HFF-Myc (cell line): Measurements from ENCODE around the gene ACOX3.

ENCODE experiments used
- DNase-seq: peaks from one replicate; pipeline ENCODE4 v3.0.0-alpha.2; 2011; ENCODE audit warnings: low read depth; ENCODE audit errors: extremely low read depth
- H3K4me3 ChIP-seq: replicated peaks from 2 replicates; pipeline ENCODE4 v1.5.1; 2011; ENCODE audit warnings: low read depth, mild to moderate bottlenecking, control low read depth, low read length
- TF ChIP-seq, protein P1 (sequence below): IDR thresholded peaks from 2 replicates; pipeline ENCODE4 v1.5.1; 2012; ENCODE audit warnings: mild to moderate bottlenecking, low read depth, low read length, control low read depth; ENCODE audit errors: missing control alignments

Gene ACOX3

DNA sequence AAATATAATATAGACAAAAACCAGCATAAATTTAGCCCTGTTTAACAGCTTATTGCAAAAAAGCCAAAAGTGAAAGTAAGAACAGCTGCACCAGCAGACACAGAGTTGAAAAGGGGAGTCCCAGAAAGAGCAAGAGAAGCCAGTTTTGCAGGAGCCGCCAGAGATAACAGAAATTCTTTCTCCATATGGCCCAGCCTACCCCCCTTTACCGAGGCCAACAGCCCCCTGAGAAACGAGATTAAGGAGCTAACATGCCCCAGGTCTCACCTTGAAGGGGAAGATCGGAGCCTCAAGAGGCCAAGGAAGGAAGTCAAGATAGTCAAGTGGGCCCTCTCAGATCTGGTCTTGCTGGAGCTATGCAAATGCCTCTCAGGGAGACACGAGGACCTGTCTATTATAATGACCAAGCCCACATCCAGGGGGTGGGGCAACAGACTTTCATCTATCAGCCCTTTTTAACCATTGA, 4.8 kb downstream of the ACOX3 start:
- TF ChIP-seq, protein P1, sequence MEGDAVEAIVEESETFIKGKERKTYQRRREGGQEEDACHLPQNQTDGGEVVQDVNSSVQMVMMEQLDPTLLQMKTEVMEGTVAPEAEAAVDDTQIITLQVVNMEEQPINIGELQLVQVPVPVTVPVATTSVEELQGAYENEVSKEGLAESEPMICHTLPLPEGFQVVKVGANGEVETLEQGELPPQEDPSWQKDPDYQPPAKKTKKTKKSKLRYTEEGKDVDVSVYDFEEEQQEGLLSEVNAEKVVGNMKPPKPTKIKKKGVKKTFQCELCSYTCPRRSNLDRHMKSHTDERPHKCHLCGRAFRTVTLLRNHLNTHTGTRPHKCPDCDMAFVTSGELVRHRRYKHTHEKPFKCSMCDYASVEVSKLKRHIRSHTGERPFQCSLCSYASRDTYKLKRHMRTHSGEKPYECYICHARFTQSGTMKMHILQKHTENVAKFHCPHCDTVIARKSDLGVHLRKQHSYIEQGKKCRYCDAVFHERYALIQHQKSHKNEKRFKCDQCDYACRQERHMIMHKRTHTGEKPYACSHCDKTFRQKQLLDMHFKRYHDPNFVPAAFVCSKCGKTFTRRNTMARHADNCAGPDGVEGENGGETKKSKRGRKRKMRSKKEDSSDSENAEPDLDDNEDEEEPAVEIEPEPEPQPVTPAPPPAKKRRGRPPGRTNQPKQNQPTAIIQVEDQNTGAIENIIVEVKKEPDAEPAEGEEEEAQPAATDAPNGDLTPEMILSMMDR = no peak
- no peak overlapping the region for H3K4me3 ChIP-seq
- no peak for DNase-seq

DNA sequence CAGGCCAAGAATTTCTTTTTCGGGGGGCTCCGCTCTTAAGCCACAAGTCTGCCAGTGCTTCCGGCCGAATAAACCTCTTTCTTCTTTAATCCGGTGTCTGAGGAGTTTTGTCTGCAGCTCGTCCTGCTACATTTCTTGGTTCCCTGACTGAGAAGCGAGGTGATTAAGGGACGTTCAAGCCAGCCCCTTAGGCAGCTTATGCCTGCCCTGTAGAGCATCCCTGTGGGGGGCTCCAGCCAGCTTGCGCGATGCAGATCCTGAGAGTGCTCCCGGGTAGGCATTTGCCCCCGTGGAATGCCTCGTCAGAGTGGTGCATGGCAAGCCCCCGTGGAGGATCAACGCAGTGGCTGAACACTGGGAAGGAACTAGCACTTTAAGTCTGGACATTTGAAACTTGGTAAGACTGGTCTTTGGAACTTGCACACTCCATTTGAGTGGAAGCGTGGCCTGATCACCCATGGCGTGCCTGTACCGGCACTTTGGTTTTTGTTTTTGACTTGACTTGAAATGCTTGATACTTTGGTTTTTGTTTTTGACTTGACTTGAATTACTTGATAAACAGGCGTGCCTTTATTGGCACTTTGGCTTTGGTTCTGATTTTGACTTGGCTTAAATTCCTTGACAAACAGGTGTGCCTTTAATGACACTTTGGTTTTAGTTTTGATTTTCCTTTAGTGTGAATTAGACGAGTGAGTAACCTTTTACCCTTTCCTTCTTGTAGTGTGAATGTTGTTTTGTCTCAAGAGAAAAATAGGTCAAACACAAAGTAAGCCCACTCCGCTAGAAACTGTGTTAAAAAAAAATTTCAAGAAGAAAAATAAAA, 6.1 kb downstream of the ACOX3 start:
- no peak for DNase-seq
- TF ChIP-seq, protein P1 = no peak
- H3K4me3 ChIP-seq = no peak overlapping the region

DNA sequence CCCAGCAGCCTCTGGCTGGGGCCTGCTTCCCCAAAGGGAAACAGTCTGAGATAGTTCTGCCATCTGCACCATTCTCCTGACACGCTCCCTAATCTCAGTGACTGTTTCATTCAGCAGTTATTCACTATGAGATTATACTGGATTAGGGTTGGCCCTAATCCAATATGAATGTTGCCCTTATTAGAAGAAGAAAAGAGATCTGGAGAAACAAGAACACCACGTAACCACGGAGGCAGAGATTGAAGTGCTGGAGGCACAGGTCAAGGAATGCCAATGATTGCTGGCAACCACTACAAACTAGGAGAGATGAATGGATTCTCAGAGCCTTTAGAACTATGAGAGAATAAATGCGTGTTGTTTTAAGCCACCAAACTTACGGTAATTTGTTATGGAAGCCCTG, 7.4 kb downstream of the ACOX3 start:
- TF ChIP-seq, protein P1 = no peak
- DNase-seq = no peak
- no peak overlapping the region for H3K4me3 ChIP-seq

DNA sequence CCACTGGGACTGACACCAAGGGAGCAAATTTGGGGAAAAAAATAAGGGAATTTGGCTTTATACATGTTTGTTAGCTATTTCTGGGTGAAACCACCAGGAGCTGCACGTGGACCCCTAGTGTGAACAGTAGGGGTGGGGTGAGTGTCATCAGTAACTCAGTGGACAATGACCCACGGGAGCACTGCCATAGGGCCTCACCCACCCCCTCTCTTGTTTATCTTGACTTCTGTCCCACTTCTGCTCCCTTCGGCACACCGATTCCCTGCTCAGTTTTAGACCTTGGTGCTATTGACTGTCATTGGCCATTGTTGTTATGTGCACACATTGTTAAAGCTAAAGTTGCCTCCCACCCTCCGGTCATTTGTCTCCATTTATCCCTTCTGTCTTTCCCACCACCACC, 9.0 kb downstream of the ACOX3 start:
- TF ChIP-seq, protein P1 = no peak
- DNase-seq = no peak
- H3K4me3 ChIP-seq = no peak overlapping the region

DNA sequence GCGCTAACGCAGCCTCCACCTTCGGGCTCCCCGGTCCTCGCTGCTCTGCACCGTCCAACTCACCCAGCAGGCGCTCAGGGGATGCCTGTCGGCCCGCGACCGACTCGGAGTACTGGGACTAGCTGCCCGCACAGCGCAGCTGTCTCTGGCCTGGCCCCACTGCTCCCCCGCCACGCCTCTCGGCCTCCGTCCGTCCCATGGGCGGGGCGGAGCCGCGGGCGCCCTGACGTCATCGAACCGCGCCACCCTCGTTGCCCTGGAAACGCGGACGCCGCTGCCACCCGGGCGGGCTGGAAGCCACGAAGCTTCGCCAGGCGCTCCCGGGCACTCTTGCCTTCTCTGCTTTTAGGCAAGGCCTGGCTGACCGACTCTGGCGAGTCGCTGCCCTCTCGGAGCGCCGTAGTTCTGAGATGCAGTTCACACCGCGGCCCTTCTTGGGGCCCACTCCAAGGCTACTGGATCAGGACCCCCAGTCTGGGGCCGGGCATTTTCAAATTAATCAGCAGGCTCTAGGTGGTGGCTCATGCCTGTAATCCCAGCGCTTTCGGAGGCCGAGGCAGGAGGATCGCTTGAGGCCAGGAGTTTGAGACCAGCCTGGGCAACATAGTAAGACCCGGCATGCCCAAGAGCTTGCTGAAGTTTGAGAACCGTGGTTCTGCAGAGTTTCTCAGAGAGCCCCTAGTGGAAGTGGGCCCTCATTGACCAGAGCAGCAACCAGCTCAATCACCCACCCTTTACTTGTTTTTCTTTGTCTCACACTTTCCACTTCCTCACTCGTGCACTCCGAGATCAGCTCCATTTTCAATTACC, 12.0 kb downstream of the ACOX3 start:
- TF ChIP-seq, protein P1 = peak; percentile 43
- peak overlapping the region; percentile 70 for H3K4me3 ChIP-seq
- DNase-seq = peak; percentile 52

DNA sequence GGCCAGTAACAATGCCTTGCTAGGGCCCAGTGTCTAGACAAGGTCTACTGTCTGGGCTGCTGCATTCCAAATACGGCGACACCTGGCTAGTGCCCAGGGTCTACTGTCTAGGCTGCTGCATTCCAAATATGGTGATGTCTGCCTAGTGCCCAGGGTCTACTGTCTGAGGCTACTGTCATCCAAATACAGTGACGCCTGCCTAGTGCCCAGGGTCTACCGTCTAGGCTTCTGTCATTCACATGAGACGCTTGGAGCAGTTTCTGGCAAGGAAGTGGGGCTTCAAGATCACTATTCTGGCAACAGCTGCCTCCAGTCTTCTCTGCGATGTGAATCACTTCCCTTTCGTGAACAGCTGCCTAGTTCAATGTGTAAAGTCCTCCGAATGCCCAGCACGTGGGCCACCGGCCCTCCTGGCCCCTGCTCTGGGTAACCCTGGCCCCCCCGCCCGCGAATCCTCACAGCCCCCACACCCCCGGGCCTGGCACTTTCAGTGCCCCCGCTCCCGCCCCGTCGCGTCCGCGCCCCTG, 12.7 kb downstream of the ACOX3 start:
- no peak for DNase-seq
- TF ChIP-seq, protein P1 = no peak
- H3K4me3 ChIP-seq = peak overlapping the region; percentile 70
